ENCODE data around the gene KCNJ12. TPM values are rescaled to one million over a fixed set of nuclear protein-coding genes. Genes with fewer than 3 reads are reported as not detected.
A peak's percentile ranks its signal among the peaks of the same experiment; 100 is the strongest.

The KCNJ12 gene
- total RNA-seq, 4 donors from 2014 or later = 1.1 to 2.5 (median 2.3) TPM

DNA sequence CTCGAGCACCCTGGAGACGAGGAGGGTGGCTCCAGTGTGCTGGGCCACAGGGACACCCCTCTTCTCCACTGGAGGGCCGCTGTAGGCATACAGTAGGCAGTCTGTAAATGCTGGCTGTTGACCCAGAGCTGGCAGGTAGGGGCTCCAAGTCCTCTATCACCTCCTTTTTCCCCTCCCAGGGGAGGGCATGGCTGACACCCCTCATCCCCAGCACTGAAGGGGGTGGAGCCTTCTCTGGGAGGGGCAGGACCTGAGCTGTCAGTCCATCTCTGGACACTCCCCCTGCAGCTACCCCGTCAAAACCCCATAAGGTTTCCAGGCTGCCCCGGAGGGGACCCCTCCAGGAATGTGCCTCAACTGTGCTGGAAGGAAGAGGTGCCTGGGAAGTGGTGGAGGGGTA lies 2.4 kb downstream of the KCNJ12 start:
- H3K9me3 ChIP-seq = no peaks in the 10 kb centered on the region
- peaks cover 37% of the 10 kb centered on the region for H3K27me3 ChIP-seq
- H3K36me3 ChIP-seq = no peaks in the 10 kb centered on the region
- peak overlapping the region in 1 of 4 donors; percentile 36 for H3K27ac ChIP-seq
- intact Hi-C loops (cut with DNase I; ENCODE audit: low total_unique reads) = no loop called here
- peak overlapping the region in 1 of 4 donors; percentile 51 for H3K4me3 ChIP-seq
- DNase-seq = no peak
- peaks cover 12 to 41% (median 34%) of the 10 kb centered on the region in 4 donors for H3K4me1 ChIP-seq
- TF ChIP-seq POLR2AphosphoS5 (IDR thresholded peaks at IDR 0.05) = no peak
- no peak for TF ChIP-seq EP300 (IDR thresholded peaks at IDR 0.05; ENCODE audit: low read depth)
- no peak for TF ChIP-seq POLR2A (IDR thresholded peaks at IDR 0.05)
- TF ChIP-seq, protein P1, sequence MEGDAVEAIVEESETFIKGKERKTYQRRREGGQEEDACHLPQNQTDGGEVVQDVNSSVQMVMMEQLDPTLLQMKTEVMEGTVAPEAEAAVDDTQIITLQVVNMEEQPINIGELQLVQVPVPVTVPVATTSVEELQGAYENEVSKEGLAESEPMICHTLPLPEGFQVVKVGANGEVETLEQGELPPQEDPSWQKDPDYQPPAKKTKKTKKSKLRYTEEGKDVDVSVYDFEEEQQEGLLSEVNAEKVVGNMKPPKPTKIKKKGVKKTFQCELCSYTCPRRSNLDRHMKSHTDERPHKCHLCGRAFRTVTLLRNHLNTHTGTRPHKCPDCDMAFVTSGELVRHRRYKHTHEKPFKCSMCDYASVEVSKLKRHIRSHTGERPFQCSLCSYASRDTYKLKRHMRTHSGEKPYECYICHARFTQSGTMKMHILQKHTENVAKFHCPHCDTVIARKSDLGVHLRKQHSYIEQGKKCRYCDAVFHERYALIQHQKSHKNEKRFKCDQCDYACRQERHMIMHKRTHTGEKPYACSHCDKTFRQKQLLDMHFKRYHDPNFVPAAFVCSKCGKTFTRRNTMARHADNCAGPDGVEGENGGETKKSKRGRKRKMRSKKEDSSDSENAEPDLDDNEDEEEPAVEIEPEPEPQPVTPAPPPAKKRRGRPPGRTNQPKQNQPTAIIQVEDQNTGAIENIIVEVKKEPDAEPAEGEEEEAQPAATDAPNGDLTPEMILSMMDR (IDR thresholded peaks at IDR 0.05) = no peak
- in situ Hi-C loops (cut with MboI; ENCODE audit: low pct_ligation_motif_present in 1 of 4, low pct_unique_long_range_greater_than_20kb in 1 of 4, low sequenced_read_pairs in 3 of 4) = no loop called here
- WGBS, 2 donors (ENCODE audit: low coverage in 1 of 2) = 57% methylated on average over 5 of the region's 5 CpGs; no CpG with 5 or more reads in 1 of the 2 donors

DNA sequence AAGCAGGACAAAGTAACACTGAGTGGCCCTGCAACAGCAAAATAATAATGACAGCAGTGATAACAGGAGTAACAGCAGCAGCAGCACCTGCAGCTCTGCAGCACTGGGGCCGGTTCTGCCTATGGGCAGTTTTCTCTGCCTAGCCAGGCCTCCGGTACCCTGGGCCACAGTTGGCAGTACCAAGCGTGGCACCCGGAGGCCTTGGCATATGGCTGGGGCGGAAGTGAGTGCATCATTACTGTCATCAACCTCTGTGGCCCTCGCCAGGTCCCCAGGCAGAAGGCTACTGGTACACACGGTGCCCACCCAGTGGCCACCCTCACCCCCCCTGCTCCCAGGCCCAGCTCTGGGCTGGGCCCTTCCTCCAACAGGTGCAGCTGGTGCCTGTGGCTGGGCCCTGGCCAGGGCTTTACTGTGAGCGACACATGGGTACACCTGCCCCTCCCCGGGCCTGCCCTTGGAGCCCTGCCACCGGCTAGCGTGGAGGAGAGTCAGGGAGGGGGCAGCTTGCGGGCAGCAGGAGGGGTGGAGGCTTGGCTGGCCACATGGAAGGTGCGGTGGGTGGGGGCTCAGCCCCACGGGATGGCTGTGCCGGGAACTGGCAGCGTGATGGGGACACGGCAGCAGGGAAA lies 3.0 kb downstream of the KCNJ12 start:
- intact Hi-C loops (cut with DNase I; ENCODE audit: low total_unique reads) = no loop called here
- H3K36me3 ChIP-seq = no peaks in the 10 kb centered on the region
- WGBS, 2 donors (ENCODE audit: low coverage in 1 of 2) = 52% methylated on average over 14 of the region's 17 CpGs; no CpG with 5 or more reads in 1 of the 2 donors
- no peaks in the 10 kb centered on the region for H3K9me3 ChIP-seq
- H3K4me3 ChIP-seq = no peak overlapping the region
- DNase-seq = peak; percentile 84
- H3K27ac ChIP-seq = peak overlapping the region in 2 of 4 donors; percentile 1 to 36
- TF ChIP-seq POLR2A (IDR thresholded peaks at IDR 0.05) (no peak), POLR2AphosphoS5 (IDR thresholded peaks at IDR 0.05) (peak in 1 of 3 donors; percentile 12)
- H3K27me3 ChIP-seq = peaks cover 37% of the 10 kb centered on the region
- in situ Hi-C loops (cut with MboI; ENCODE audit: low pct_ligation_motif_present in 1 of 4, low pct_unique_long_range_greater_than_20kb in 1 of 4, low sequenced_read_pairs in 3 of 4) = no loop called here
- peaks cover 12 to 41% (median 34%) of the 10 kb centered on the region in 4 donors for H3K4me1 ChIP-seq

DNA sequence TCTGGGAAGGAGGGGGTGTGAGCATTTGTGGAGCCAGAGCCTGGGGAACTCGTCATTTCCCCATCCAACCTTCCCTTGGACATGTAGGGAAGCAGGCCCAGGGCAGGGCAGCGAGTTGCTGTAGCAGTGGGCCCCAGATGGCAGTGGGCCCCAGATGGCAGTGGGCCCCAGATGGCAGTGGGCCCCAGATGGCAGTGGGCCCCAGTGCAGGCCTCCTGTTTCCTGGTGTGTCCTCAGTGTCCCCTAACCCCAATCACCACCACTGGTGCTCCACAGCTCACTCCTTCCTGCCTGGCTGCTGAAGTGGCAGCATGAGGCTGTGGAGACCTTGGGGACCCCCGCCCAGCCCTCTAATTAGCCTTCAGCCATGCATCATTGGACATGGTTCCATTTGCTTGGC lies 4.5 kb downstream of the KCNJ12 start:
- H3K4me3 ChIP-seq = no peak overlapping the region

DNA sequence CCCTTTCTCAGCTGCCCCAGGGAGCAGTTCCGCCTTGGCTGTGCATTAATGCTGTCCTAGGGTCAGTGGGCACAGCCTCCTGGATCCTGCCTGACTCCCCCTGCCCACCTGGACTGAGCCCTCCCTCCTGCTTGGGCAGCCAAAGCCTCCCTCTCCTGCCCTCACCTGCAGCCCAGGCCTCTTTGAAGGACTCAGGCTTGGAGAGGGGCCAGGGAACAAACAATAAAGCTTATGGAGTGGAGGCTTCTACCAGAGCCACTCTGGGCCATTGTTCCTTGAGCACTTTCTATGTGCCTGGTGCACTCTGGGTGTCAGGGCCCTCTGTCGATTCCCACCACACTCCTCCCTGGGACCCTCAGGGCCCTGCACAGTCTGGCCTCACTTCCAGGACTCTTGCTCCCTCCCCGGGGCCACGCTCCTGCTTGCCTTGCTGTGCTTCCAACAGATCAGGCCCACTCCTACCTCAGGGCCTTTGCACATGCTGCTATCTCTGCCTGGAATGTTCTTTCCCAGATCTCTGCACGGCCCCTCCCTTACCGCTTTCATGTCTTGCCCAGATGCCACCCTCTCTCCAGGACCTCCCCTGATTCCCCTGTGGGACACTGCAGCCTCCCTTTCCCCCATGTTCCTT lies 5.0 kb downstream of the KCNJ12 start:
- in situ Hi-C loops (cut with MboI; ENCODE audit: low pct_ligation_motif_present in 1 of 4, low pct_unique_long_range_greater_than_20kb in 1 of 4, low sequenced_read_pairs in 3 of 4) = no loop called here

More for the DNA sequence above, 4.5 kb downstream of the KCNJ12 start:
- Histone ChIP-seq H3K27ac (no peak overlapping the region), H3K36me3 (no peaks in the 10 kb centered on the region), H3K4me1 (peaks cover 12 to 41% (median 34%) of the 10 kb centered on the region in 4 donors), H3K27me3 (peaks cover 31% of the 10 kb centered on the region), H3K9me3 (no peaks in the 10 kb centered on the region)
- DNase-seq = no peak
- intact Hi-C loops (cut with DNase I; ENCODE audit: low total_unique reads) (no loop called here), in situ Hi-C loops (cut with MboI; ENCODE audit: low pct_ligation_motif_present in 1 of 4, low pct_unique_long_range_greater_than_20kb in 1 of 4, low sequenced_read_pairs in 3 of 4) (no loop called here)
- WGBS, 2 donors (ENCODE audit: low coverage in 1 of 2) = 69 to 80% methylated on average over 1 to 3 of the region's 3 CpGs
- no peak for TF ChIP-seq POLR2A (IDR thresholded peaks at IDR 0.05)
- TF ChIP-seq POLR2AphosphoS5 (IDR thresholded peaks at IDR 0.05) = no peak
- no peak for TF ChIP-seq EP300 (IDR thresholded peaks at IDR 0.05; ENCODE audit: low read depth)
- TF ChIP-seq, protein P1 (IDR thresholded peaks at IDR 0.05) = no peak

More for the DNA sequence above, 5.0 kb downstream of the KCNJ12 start:
- Histone ChIP-seq H3K27me3 (peaks cover 25% of the 10 kb centered on the region), H3K9me3 (no peaks in the 10 kb centered on the region), H3K27ac (no peak overlapping the region), H3K4me1 (peaks cover 12 to 37% (median 32%) of the 10 kb centered on the region in 4 donors), H3K36me3 (no peaks in the 10 kb centered on the region), H3K4me3 (no peak overlapping the region)
- DNase-seq = no peak
- intact Hi-C loops (cut with DNase I; ENCODE audit: low total_unique reads) = no loop called here
- 56 to 82% methylated on average over 2 to 6 of the region's 6 CpGs for WGBS, 2 donors (ENCODE audit: low coverage in 1 of 2)
- TF ChIP-seq, protein P1 (IDR thresholded peaks at IDR 0.05) = no peak
- no peak for TF ChIP-seq EP300 (IDR thresholded peaks at IDR 0.05; ENCODE audit: low read depth)
- TF ChIP-seq POLR2AphosphoS5 (IDR thresholded peaks at IDR 0.05) = no peak
- no peak for TF ChIP-seq POLR2A (IDR thresholded peaks at IDR 0.05)

Measured in transverse colon (tissue), 4 donors.